H9 (cell line): ENCODE measurements around the gene FRYL. TPM values are rescaled to one million over a fixed set of nuclear protein-coding genes. Genes with fewer than 3 reads are reported as not detected.

Experiments used
- DNase-seq: peaks from one replicate; pipeline ENCODE4 v3.0.0-alpha.2; 2017
- H2AFZ ChIP-seq: one replicate; pipeline ENCODE4 v1.6.1; 2013; ENCODE audit warnings: mild to moderate bottlenecking, low read length, control low read depth, moderate library complexity
- H2AK5ac ChIP-seq: 2 replicates; pipeline ENCODE4 v1.6.1; 2013; ENCODE audit warnings: low read length, control low read depth, mixed read lengths; ENCODE audit not compliant: insufficient read length
- H2BK120ac ChIP-seq: one replicate; pipeline ENCODE4 v1.6.1; 2013; ENCODE audit warnings: low read depth, mild to moderate bottlenecking, low read length, control low read depth, inconsistent platforms; ENCODE audit not compliant: poor library complexity, severe bottlenecking
- H2BK12ac ChIP-seq: 2 replicates; pipeline ENCODE4 v1.6.1; 2013; ENCODE audit warnings: low read length, control low read depth, mixed read lengths, low read depth; ENCODE audit not compliant: insufficient read length
- H2BK15ac ChIP-seq: 2 replicates; pipeline ENCODE4 v1.6.1; 2013; ENCODE audit warnings: low read depth, low read length, control low read depth
- H2BK20ac ChIP-seq: one replicate; pipeline ENCODE4 v1.6.1; 2013; ENCODE audit warnings: low read depth, mild to moderate bottlenecking, low read length, control low read depth, inconsistent platforms; ENCODE audit not compliant: poor library complexity, severe bottlenecking
- H2BK5ac ChIP-seq: 2 replicates; pipeline ENCODE4 v1.6.1; 2013; ENCODE audit warnings: low read length, control low read depth, mixed read lengths; ENCODE audit not compliant: insufficient read length
- H3K14ac ChIP-seq: 2 replicates; pipeline ENCODE4 v1.6.1; 2013; ENCODE audit warnings: low read length, control low read depth; ENCODE audit not compliant: insufficient read depth
- H3K18ac ChIP-seq: 2 replicates; pipeline ENCODE4 v1.6.1; 2013; ENCODE audit warnings: low read depth, mild to moderate bottlenecking, mixed read lengths, low read length, control low read depth; ENCODE audit not compliant: insufficient read length
- H3K23ac ChIP-seq: 2 replicates; pipeline ENCODE4 v1.6.1; 2013; ENCODE audit warnings: low read length, control low read depth, mixed read lengths, low read depth; ENCODE audit not compliant: insufficient read length
- H3K23me2 ChIP-seq: 2 replicates; pipeline ENCODE4 v1.6.1; 2013; ENCODE audit warnings: low read depth, mild to moderate bottlenecking, mixed read lengths, low read length, control low read depth; ENCODE audit not compliant: insufficient read length, poor library complexity, severe bottlenecking
- H3K27ac ChIP-seq: 2 replicates; pipeline ENCODE4 v1.5.1; 2013; ENCODE audit warnings: low read length, control low read depth, mixed read lengths, low read depth; ENCODE audit not compliant: insufficient read length
- H3K27me3 ChIP-seq: 2 replicates; pipeline ENCODE4 v1.6.1; 2013; ENCODE audit warnings: low read length, control low read depth, inconsistent platforms; ENCODE audit not compliant: insufficient read depth
- H3K4ac ChIP-seq: 2 replicates; pipeline ENCODE4 v1.6.1; 2013; ENCODE audit warnings: low read depth, mild to moderate bottlenecking, control low read depth, inconsistent platforms, low read length, moderate library complexity
- H3K4me1 ChIP-seq: 2 replicates; pipeline ENCODE4 v1.6.1; 2013; ENCODE audit warnings: low read length, control low read depth, inconsistent platforms; ENCODE audit not compliant: insufficient read depth
- H3K4me2 ChIP-seq: 2 replicates; pipeline ENCODE4 v1.6.1; 2013; ENCODE audit warnings: low read length, control low read depth, mixed read lengths; ENCODE audit not compliant: insufficient read length, insufficient read depth
- H3K56ac ChIP-seq: 2 replicates; pipeline ENCODE4 v1.6.1; 2013; ENCODE audit warnings: low read depth, mild to moderate bottlenecking, mixed read lengths, low read length, control low read depth; ENCODE audit not compliant: insufficient read length
- H3K79me1 ChIP-seq: 2 replicates; pipeline ENCODE4 v1.6.1; 2013; ENCODE audit warnings: low read depth, mild to moderate bottlenecking, moderate library complexity, low read length, control low read depth, inconsistent platforms; ENCODE audit not compliant: insufficient read depth, poor library complexity, severe bottlenecking
- H3K79me2 ChIP-seq: 2 replicates; pipeline ENCODE4 v1.6.1; 2013; ENCODE audit warnings: low read length, control low read depth, inconsistent platforms; ENCODE audit not compliant: insufficient read depth
- H3K9ac ChIP-seq: 2 replicates; pipeline ENCODE4 v1.6.1; 2013; ENCODE audit warnings: low read length, control low read depth, mixed read lengths; ENCODE audit not compliant: insufficient read length; ENCODE audit errors: extremely low read depth
- H3K9me3 ChIP-seq: one replicate; pipeline ENCODE4 v1.6.1; 2013; ENCODE audit warnings: low read depth, low read length, inconsistent platforms; ENCODE audit not compliant: control insufficient read depth
- H3T11ph ChIP-seq: one replicate; pipeline ENCODE4 v1.6.1; 2013; ENCODE audit warnings: mild to moderate bottlenecking, low read length, control low read depth, inconsistent platforms
- H4K20me1 ChIP-seq: one replicate; pipeline ENCODE4 v1.6.1; 2013; ENCODE audit not compliant: control insufficient read depth, insufficient read length, insufficient read depth
- H4K5ac ChIP-seq: 2 replicates; pipeline ENCODE4 v1.6.1; 2013; ENCODE audit warnings: low read depth, mild to moderate bottlenecking, mixed read lengths, low read length, control low read depth; ENCODE audit not compliant: insufficient read length
- H4K8ac ChIP-seq: replicated peaks from 2 replicates; pipeline ENCODE4 v1.6.1; 2013; ENCODE audit warnings: low read length, control low read depth, mixed read lengths, low read depth; ENCODE audit not compliant: insufficient read length
- H4K91ac ChIP-seq: 2 replicates; pipeline ENCODE4 v1.6.1; 2013; ENCODE audit warnings: low read depth, mild to moderate bottlenecking, moderate library complexity, mixed read lengths, low read length, control low read depth; ENCODE audit not compliant: insufficient read length
- H3K27ac Mint-ChIP-seq, 3 experiments: 2 replicates in 2 of 3; 3 replicates in 1 of 3; pipeline ENCODE4 v1.8.0; 2020 to 2021; ENCODE audit warnings: mixed read lengths in 3 of 3, mild to moderate bottlenecking in 1 of 3, moderate library complexity in 1 of 3
- H3K27me3 Mint-ChIP-seq: 2 replicates; pipeline ENCODE4 v1.8.0; 2021; ENCODE audit warnings: low read depth, mild to moderate bottlenecking, moderate library complexity, mixed read lengths
- H3K36me3 Mint-ChIP-seq, 3 experiments: 2 replicates in 2 of 3; 3 replicates in 1 of 3; pipeline ENCODE4 v1.8.0; 2020 to 2021; ENCODE audit warnings: low read depth in 3 of 3, mixed read lengths in 3 of 3; ENCODE audit not compliant: insufficient read depth in 1 of 3
- H3K4me1 Mint-ChIP-seq, 2 experiments: 2 replicates each; pipeline ENCODE4 v1.8.0; 2020; ENCODE audit warnings: mixed read lengths in 2 of 2
- H3K4me3 Mint-ChIP-seq, 2 experiments: 2 replicates in 1 of 2; 3 replicates in 1 of 2; pipeline ENCODE4 v1.8.0; 2020 to 2021; ENCODE audit warnings: mild to moderate bottlenecking in 2 of 2, mixed read lengths in 2 of 2, moderate library complexity in 1 of 2
- H3K9me3 Mint-ChIP-seq, 2 experiments: 2 replicates in 1 of 2; 3 replicates in 1 of 2; pipeline ENCODE4 v1.8.0; 2020; ENCODE audit warnings: mild to moderate bottlenecking in 2 of 2, mixed read lengths in 2 of 2, moderate library complexity in 1 of 2
- CTCF ChIP-seq: fragments of 200-600 bp; sonication (generic); conservative IDR thresholded peaks from 3 replicates; pipeline ENCODE4 v1.8.0; 2021; ENCODE audit warnings: antibody characterized with exemption, mild to moderate bottlenecking
- WGBS: extraction: QIAGEN DNeasy Blood & Tissue Kit; methylation state at CpG from one replicate; pipeline ENCODE4 v1.1.7; 2013; ENCODE audit warnings: missing lambda C conversion rate, low lambda C conversion rate, mixed read lengths; ENCODE audit not compliant: insufficient read length; ENCODE audit errors: extremely low coverage; 5-methylcytosine and 5-hydroxymethylcytosine counted together
- total RNA-seq: library from RNA; stranded (reverse); gene quantifications from 2 replicates; pipeline ENCODE4 v1.2.1, GENCODE V29; 2021

FRYL gene
- total RNA-seq, 1 experiment from 2014 or later, result 31.5 TPM

GRCh38 chr4:48495941-48496340 lies 284.1 kb downstream of the FRYL start:
- Histone ChIP-seq H3K23me2 (peaks cover 2% of the 10 kb centered on the region), H3K56ac (no peak overlapping the region), H4K5ac (no peak overlapping the region), H3K79me1 (no peaks in the 10 kb centered on the region), H3K18ac (no peak overlapping the region), H2BK12ac (no peak overlapping the region), H3T11ph (no peak overlapping the region), H3K4me2 (no peak overlapping the region), H2BK15ac (no peak overlapping the region), H3K9ac (no peak overlapping the region), H3K23ac (no peak overlapping the region), H2BK120ac (no peak overlapping the region), H2AFZ (no peak overlapping the region), H4K20me1 (no peaks in the 10 kb centered on the region), H3K27me3 (no peaks in the 10 kb centered on the region; the same call in 1 of the 2 replicates), H3K4me1 (no peaks in the 10 kb centered on the region), H3K14ac (no peak overlapping the region), H2AK5ac (no peak overlapping the region), H4K8ac (no peak overlapping the region), H4K91ac (no peak overlapping the region), H2BK20ac (no peak overlapping the region), H3K9me3 (no peaks in the 10 kb centered on the region), H3K79me2 (no peaks in the 10 kb centered on the region), H3K4ac (no peak overlapping the region), H3K27ac (no peak overlapping the region), H2BK5ac (no peak overlapping the region)
- Mint-ChIP-seq H3K4me3 (no peak overlapping the region), H3K27ac (no peak overlapping the region), H3K27me3 (peaks cover 26% of the 10 kb centered on the region), H3K4me1 (peaks cover 5 to 8% of the 10 kb centered on the region in 2 experiments), H3K36me3 (peaks cover under 1 to 11% (median 10%) of the 10 kb centered on the region in 3 experiments; a peak in 6 of 7 replicates), H3K9me3 (no peaks in the 10 kb centered on the region)
- no peak for DNase-seq
- TF ChIP-seq CTCF, result no peak
- WGBS, result no CpG with 5 or more reads among the region's 2 CpGs
